NOMO-1 (cell line): ENCODE results near the gene OPN4.

Experiments
- DNase-seq, 2 experiments: peaks; one replicate each; lab custom pipeline; 2025; ENCODE audit not compliant: unreplicated experiment in 2 of 2; lab: John Stamatoyannopoulos, UW

OPN4 gene

DNA sequence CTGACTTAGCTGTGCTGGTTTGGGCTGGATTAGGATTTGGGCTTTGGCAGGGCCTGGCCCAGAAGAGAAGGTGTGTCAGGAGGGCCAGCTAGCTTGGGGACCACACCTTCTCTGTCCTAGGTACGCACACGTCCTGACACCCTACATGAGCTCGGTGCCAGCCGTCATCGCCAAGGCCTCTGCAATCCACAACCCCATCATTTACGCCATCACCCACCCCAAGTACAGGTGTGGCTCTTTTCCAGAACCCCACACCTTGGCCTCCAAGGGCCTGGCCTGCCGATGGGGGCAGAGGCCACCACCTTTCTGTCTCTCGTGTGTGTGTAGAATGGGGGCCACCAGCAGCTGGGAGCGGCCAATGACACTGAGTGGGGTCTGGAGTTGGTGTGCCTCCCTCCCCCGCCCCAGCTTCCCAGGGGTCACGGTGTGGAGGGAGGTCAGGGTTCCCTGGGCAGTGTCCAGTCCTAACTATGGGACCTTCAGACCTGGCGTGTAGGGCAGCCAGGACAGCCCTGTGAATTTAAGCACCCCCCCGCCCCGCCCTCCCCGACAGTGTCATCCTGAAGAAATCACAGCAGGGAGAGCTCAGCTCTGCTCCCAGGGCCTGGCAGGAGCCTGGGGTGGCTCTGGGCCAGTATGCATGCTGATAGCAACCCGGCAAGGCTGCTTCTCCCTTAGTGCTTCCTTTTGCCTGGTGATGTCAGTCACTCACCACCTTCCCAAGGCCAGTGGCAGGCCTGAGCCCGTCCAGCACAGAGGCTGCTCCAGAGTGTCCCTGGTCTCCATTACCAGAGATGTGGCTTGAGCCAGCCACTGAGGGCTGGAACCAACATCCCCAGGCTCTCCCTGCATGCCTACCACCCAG is 7.0 kb downstream of the OPN4 start:
- no peak for DNase-seq

- DNase-seq = no peak
Observed at GRCh38 chr10:86662186-86663045, 8.1 kb downstream of the OPN4 start.

DNA sequence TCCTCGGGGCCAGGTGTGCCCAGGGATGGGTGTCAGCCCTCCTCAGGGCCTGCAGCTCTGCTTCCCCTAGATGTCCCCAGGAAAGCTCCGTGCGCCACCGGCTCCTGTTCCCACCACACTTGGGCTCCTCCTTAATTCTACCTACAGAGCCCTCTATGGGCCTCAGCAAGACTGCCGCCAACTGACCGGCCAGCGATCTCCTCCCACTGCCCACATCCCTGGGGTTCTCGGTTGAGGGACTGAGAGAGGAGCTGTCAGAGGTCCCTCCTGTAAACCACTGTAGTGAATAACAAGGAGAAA is 8.6 kb downstream of the OPN4 start:
- DNase-seq = no peak

DNA sequence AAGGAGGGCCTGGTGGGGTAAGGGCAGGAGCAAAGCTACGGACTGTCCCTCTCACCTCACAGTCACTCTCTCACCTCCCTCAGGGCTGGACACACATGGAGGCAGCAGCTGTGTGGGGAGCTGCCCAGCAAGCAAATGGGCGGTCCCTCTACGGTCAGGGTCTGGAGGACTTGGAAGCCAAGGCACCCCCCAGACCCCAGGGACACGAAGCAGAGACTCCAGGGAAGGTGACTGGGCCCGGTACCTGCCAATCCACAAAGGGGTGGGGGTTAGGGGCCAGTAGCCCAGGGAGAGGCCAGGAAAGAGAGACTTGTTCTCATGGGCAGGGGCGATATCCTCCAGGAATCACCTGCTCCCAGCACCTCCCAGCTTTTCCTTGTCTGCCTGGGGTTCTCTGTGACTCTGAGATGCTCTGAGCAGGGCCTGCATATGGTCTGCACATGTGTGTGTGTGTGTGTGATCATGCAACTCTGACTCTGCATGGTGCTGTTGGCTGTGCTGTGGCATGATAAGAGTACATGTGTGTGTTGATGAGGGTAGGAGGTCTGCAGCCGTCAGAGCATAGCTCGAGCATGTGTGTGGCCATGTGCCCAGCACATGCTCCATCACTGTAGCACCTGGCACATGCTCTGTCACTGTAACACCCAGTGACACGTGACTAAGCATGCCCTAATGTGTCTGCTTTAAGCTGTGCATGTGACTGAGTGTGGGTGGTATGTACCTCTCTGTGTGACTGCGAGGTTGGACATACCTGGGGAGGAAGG is 9.4 kb downstream of the OPN4 start:
- no peak for DNase-seq

DNA sequence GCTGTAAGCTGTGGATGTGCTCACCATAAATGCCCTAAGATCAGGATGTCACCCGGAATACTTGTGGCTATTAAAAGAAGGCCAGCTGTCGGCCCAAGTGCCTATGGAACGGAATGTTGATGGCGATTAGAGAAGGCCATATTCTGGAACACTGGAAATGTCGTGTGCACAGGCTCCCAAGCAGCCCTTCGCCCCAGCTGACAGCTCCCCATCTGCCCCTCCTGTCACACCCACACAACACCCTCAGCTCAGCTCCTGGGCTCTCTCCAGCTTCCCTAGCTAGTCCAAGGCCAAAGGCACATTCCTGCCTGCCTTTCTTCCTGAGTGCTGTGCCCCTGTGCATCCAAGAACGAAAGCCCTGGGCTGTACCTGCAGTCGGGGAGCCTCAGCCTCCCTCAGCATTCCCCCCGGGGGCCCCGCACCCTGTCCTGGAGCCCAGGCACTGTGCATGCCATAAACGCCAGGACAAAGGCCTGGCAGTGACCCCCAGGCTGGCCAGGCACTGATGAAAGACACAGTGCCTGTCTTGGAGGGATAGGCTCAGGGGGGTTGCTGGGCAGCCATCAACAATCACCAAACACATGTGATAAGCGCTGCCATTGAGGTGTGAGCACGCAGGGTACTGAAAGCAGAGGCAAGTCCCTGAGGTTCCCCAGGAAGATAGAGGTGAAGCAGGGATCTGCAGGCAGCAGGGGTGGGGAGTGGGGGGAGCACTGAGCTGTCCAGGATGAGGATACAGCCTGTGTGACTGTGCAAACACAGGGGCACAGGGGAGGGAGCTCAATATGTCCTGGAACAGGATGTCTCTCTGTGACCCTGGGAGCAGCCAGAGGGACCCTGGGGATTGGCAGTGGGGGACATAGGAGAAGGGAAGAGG is 10.2 kb downstream of the OPN4 start:
- DNase-seq = no peak

DNA sequence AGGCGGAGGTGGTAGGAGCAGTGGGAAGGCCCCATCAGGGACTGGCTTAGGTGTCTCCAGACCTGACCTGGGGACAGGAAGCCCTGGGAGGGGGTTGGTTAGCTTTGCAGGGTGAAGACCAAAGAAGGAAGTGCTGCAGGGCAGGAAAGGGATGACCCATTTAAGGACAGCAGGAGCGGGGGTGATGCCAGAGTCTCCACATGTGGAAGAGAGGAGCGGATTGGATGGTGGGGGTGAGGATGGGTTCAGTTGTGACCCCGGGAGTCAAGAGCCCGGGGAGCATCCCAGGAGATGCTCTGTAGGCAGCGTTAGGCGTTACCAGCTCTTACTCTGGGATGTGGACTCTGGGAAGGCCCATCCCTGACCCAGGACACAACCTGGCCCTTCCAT is 10.9 kb downstream of the OPN4 start:
- no peak for DNase-seq

DNA sequence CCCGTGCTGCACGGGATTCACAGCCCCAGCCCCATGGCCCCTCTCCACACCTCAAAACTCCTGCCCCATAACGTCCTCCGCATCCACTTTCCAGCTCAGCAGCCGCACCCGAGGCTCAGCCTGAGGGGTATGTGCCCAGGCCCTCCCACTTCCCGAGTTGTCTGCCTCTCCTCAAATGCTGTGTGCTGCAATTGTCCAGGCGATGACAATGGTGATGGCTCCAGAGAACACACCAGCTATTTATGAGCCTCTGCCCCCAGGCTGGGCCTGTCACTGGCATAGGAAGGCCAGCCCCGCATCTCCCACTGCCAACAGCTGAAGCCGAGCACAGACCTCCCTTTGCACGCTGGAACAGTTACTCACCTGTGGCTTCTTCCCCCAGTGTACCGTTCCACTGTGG is 11.5 kb downstream of the OPN4 start:
- no peak for DNase-seq

GRCh38 chr10:86666538-86666937 is 12.2 kb downstream of the OPN4 start:
- no peak for DNase-seq

DNA sequence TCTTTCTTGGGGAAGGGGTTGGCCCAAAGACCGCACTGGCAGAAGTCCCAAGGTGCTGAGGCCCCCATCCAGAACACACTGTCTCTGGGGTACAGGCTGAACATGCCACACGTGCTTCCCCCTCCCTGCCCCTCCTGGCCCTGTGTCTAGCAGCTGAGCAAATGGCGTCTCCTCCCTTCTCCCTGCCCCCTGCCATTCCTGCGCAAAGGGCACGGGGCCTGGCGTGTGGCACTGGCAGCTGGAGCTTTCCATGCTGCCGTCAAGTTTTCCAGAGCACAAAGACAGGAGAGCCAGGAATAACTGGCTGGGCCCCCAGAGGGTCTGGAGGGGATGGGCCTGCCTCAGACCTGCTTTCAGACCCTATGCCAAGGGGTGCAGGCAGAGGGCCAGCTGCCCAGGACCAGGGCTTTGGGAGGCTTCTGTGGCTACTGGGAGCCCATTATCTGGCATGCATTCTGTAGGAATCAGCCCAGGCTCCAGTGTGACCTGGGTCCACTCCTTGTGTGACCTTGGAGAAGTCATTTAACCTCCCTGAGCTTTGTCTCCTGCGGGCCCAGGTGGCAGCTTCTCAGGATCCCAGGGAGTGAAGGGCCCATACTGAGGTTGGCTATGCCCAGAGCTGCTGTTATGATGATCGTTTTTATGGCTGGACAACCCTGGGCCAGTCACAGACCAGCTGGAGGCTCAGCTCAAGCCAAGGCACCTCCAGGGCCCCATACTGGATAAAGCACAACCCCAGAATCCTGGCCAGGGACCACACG is 13.3 kb downstream of the OPN4 start:
- no peak for DNase-seq

- no peak for DNase-seq
Observed at GRCh38 chr10:86668297-86669165, 14.2 kb downstream of the OPN4 start, which contains the start of gene LDB3. Gene LDB3 (plus strand): TSS chr10:86668511. CDS start chr10:86668692, 181 bp downstream.

DNA sequence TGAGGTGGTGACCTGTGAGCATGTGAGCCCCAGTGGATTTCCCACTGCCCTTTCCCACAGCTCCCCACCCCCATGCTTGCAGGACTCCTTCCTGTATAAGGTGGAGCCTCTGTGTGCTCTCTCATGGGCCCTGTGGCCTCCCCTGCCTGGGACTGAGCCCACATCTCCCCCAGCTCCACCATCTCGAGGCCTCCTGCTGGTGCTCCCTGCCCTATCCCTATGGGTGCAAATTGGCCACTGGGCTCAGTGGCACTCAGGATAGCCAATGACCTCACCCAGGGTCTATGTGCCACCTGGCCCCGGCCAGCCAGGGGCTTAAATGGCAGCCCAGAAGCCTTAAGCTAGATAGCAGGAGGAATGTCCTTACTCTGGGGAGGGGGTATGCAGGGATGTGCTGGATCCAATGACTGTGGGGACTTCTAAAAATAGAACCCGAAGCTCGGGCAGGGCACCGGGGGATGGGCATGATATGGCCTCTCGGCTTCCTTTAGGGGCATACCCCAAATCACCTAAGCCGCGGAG is 16.0 kb downstream of the OPN4 start:
- no peak for DNase-seq

- no peak for DNase-seq
Observed at GRCh38 chr10:86670876-86671275, 16.5 kb downstream of the OPN4 start.

DNA sequence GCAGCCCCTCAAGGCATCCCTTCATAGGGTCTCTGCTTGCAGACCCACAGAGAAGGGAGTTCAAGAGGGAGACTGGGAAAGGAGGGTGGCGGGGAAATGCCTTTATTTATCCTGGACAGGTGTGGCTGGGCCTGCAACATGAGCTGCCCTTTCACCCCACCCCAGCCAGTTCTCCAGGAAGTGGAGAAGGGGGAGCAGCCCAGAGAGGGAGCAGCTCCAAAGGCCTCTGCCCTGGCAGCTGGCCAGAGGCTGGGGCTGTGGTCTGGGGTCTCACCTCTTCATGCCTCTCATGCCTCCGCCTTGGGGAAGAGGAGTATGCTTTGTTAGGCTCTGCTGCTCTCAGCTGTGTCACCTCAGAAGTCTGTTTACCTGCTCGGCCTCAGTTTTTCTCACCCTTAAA is 17.1 kb downstream of the OPN4 start:
- DNase-seq = no peak

GRCh38 chr10:86671985-86672710 is 17.8 kb downstream of the OPN4 start:
- no peak for DNase-seq

- no peak for DNase-seq
Observed at GRCh38 chr10:86673216-86673826, 19.0 kb downstream of the OPN4 start.

- no peak for DNase-seq
Observed at GRCh38 chr10:86673827-86674581, 19.7 kb downstream of the OPN4 start.

GRCh38 chr10:86674912-86675311 is 20.6 kb downstream of the OPN4 start:
- DNase-seq = no peak
